HG02840 (cell line): Measurements from ENCODE around the gene MED14.

ENCODE experiments used
- ATAC-seq: cut with Tn5 transposase; IDR thresholded peaks from one replicate; pipeline ENCODE4 v1.9.1; 2021; ENCODE audit warnings: mild to moderate bottlenecking, moderate library complexity, moderate number of reproducible peaks; ENCODE audit not compliant: unreplicated experiment, low FRiP score

MED14 gene

DNA sequence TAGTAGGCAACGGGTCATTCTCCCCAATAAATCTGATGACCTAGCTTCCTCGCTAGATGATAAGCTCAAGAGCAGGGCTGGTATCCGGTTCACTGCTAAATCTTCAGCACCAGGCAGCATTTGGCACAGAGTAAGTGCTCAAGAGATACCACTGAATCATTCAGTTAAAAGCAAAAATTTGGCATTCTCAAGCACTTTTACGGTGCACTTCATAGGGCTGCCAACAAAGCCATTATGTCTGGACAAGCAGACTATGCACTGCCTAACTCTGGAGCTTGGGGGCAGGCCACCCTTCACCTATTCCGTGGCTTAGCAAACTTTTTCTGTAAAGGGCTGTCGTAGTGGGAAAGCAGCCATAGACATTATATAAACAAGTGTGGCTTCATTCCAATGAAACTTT lies 64.2 kb downstream of the MED14 start:
- ATAC-seq: no peak

DNA sequence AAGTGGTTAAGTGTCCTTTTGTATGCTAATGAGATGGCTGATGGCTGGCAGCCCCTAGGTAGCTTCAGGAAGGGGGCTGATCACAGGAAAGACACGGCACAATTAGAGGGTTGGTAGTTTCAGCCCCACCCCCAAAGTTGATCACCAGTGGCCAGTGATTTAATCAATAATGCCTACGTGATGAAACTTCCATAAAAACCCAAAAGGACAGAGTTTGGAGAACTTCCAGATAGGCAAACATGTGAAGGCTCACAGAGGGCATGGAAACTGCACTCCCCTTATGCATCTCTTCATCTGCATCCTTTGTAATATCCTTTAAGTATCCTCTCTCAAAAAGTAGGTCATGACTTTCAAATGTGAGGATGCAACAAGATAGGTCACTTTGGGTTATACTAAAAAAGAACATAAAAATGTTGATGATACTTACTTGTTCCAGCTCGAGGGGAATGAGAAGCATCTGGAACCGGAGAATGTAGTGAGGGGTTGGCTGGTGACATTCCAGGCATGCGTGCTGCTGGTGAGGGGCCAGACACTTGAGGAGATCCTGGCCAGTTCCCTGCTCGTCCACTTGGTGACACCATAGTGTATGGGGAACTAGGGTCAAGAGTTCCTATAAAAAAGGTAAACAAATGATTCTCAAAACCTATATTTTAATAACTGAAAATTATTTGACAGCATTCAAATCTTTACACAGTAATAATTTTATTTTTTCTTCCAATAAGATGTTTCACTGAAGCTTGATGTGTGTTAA lies 71.3 kb downstream of the MED14 start:
- no peak for ATAC-seq

DNA sequence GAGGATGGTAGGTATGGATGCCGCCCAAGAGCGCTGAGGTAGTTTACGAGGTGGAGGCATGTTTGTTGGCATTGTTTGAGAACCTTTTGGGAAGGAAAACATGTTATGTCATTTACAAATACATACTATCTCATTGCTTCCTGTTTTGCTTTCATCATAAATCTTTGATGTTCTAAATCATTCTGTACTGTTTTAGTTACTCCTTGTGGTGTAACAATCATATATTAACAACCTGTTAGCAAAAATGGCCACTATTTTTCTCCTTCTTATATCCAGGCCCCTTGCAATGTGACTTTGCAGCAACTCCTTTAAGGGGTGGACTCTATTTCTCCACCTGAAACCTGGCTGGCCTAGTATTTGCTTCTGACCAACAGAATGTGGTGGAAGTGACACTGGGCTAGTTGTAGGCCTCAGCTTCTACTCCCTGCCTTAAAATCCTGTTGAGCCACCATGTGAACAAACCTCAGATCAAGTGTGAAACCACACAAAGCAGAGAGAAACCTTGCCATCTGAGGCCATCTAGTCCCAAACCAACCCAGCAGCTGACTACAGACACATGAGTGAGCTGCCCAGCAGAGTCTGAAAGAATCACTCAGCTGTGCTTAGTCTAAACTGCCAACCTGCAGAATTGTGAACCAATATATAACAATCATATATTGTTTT lies 72.1 kb downstream of the MED14 start:
- ATAC-seq: no peak

DNA sequence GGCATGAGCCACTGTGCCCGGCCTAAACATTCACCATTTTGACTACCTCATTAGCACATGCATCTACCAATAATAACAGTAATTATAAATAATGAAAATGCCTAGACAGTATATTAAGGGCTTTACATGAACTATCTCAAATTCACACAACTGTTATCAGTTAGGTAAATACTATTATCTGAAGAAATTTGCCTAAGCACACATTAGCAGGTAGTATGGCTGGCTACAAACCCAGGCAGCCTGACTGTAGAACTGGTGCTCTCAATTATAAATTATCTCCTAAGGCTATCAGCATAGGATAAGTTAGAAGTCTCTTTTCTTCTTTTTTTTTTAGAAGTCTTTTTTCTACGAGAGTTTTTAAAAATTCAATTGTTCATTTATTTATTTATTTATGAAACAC lies 73.9 kb downstream of the MED14 start:
- ATAC-seq: no peak

DNA sequence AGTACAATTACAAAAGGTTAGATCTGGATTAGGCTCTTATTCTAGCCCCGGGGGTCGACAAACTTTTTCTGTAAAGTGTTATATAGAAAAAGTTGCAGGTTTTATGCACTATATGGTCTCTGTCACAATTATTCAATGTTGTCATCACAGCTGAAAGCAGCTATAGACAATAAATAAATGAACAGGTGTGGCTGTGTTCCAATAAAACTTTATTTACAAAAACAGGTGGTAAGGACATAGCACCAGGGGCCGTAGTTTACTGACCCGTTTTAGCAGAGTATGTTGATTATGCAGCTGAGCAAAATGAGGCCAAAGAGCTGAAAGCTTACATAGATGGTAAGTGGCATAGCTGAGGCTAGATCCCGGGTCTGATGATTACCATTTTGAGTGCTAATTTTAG lies 75.0 kb downstream of the MED14 start:
- no peak for ATAC-seq

DNA sequence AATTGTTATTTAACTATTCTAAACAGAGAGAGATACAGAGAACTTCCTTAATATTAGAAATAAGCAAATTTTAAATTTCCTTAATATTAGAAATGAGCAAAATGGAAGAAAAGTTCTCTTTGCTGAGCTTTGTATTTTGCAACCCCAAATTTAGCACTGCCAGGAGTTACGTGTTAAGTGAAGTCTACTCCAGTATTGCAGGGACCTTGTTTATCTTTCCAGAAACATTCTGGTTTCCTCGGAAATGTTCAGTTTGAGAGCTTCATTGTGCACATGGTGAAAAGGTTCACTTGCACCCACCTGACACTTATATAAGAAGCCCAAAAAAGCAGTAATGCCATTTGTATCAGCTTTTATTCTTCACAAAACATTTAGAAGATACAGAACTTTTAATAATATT lies 81.8 kb downstream of the MED14 start:
- no peak for ATAC-seq

DNA sequence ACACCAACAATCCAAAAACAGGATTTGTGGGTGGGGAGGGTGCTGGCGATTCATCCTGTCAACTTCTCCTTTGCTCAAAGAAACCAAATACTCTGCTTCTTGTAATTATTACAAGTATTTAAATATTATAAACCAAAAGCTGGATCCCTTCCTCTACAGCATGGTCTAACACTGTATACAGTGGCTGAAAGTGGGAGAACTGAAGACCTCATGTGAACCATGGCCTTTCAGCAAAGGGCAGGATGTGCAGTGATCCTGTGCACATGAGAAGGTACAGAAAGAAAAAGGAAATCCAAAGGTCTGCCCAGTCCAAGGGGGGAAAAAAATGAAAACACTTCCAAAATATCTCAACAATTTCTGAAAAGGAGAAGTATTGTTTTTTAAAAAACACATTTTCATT lies 82.7 kb downstream of the MED14 start:
- no peak for ATAC-seq

DNA sequence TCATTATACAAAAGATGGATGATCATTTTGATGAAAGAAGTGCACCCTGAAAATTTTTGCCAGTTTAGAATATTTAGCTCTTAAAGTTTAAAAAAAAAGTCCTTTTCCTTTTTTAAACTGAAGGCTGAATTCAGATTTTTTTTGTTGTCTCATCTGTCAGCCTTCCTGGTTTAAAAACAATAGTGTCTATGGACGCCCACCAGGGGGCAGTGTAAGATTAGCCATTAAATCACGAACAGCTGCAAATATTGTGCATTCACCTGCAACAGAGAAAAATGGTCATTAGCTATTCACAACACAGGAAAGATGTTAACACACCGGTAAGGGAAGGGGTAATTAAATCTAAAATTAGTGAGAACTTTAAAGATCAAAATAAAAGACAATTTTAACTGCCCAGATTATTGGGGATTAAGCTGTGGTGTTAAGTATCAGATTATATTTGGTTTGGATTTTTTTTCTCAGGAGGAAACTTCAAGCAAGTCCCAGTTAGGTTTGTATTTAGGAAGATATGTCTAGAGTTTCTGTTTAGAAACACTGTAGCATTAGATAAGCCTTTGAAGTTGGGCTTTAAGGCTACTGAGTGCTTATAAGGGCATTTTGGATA lies 83.6 kb downstream of the MED14 start:
- ATAC-seq: no peak

DNA sequence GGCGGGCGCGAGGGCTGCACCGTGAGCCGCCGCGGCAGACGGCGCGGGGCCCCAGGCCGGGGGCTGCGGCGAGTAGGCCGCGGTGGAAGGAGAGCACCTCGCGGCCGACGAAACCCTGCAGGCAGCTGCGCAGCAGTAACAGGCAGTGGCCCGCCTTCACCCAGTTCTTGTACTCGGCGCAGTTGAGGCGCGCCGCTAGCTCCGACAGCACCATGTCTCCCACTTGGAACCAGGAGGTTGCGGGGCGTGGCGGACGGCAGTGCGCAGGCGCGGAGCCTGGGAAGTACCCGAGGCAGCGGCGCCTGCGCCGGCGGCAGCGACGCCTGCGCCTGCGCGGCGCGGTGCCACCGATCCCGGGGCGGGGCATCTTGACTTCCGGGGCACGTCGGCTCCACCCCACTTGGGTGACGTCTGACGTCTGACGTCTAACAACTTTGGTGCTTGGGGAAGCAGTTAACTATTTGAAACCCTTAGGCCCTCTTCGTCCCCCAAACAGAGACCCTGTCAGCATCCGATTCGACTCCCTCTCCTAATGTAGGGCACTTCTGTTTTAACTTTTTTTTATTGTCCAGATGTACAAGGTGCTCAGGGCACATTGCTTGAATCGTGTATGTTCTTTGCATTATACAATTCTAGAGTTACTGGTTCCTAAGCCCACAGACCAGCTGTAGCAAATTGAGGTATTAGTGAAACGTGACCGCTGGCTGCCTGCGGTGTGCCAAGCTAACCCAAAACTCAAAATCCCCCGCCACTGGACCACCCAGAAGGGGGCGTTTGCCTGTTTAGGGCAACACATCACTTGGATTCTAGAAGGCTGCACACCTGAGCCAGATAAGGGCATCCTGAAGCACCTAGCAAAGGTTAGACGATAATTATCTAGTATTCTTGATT lies 87.8 kb downstream of the MED14 start, which contains the start of gene CXorf38:
CXorf38 (minus strand) TSS at position 255 of the 891 bp plus-strand sequence; CDS start at position 214, 41 bp downstream.
- peak; percentile 79 for ATAC-seq

DNA sequence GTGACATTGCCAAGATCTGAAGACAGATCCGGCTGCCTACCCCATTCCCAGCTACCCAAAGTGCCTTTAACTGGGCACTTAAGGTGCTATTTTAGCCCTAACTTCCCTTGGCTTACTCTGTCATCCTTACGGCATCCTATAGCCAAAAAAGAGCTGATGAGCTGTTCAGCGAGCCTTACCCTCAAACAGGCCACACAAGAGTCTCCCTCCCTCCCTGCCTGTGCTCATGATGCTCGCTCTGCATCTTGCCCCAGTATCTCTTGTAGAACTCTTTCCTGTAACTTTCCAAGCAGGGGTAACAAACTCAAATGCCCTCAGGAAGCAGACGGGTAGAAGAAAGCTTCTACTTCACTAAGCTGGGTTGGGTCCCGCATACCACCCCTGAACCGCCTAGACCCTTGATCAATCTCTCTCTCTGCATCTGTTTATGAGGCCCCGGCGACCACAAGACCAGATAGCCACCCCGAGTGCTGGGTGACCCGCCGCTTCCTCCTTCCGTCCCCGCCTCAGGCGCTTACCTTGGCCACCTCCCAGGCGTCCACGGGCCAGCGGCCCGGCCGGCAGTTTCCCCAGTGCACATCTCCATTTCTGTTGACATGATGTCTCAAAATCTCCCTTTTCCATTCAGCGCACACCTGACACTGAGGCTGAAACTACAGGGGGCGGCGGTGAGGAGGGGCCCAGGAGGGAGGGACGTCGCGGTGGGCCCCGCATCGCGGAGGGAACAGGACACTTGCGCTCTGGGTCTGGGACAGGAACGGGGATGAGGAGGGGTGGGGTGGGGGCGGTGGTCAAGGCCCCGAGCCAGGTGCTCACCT lies 88.6 kb downstream of the MED14 start:
- peak; percentile 29 for ATAC-seq

DNA sequence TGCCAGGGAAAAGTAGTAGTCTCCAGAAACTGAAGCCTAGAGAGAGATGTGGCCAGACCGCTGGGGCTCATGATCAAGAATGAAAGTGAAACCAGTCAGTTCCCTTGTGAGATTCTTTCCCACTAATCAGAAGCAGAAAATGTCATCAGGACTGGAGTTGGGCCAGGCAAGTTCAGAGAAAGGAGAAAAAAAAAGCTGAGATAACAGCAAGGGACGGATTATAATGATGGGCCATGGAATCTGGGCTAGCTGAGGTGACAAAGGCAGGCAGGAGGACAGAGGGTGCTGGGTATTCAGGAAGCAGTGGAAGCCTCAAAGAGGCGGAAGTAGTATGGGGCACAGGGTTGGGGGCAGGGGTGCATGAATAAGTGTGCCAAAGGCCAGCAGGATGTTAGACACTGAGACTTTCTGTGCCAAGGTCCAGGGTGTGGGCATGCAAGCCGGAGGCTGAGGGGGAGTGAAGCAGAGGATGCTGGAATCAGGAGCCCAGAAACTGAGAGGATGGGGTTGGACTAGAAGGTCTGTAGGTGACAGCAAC lies 90.5 kb downstream of the MED14 start:
- ATAC-seq: no peak

DNA sequence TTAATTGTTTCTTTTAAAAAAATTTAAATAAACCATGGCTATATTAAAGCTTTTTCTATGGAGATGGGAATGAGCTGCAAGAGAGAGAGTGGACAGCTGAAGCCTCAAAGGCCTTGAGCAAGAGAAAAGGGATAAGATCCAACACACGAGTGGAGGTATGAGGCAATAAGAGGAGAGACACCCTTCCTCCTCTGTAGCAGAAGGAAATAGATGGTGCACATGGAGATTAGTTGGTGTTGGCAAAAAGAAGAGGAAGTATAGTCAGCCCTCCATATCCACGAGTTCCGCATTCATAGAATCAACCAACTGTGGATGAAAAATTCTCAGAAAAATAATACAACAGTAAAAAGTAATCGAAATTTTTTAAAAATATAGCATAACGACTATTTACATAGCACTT lies 91.2 kb downstream of the MED14 start:
- ATAC-seq: no peak

DNA sequence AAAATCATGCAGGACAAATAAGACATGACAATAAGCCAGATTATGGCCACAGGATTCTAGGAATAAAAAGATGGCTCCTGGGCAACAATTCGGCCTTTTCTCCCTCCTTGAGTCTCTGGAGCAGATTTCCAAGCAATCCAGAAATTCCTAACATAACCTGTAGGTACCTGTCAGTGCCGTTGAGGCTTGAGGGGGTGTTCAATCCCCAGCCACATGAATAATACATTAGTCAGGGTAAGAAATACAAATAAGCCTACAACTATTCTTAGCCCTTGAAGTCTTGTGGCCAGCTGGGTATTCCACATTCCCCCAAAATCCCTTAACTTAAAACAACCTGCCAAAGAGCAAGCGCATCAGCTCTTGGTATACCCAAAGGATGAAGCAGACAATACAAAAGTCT lies 97.7 kb downstream of the MED14 start:
- ATAC-seq: no peak

DNA sequence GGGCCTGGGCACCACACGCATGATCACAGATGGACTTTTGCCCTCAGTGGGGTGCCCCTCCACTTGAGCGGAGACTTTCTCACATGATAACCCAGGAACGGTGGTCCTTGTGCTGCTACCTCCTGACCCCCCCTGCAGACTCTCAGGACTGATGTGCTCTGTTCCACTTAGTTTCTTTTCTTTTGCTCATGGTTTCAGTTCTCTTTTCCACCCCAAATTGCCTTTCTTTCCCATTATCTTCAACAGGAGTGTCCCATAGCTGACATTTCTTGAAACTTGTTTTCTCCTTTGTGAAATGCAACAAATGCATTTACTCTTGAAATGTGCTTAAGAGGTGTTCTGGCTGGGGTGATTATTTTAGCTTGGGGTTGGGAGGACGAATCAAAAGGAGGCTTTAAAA lies 103.1 kb downstream of the MED14 start:
- ATAC-seq: no peak

DNA sequence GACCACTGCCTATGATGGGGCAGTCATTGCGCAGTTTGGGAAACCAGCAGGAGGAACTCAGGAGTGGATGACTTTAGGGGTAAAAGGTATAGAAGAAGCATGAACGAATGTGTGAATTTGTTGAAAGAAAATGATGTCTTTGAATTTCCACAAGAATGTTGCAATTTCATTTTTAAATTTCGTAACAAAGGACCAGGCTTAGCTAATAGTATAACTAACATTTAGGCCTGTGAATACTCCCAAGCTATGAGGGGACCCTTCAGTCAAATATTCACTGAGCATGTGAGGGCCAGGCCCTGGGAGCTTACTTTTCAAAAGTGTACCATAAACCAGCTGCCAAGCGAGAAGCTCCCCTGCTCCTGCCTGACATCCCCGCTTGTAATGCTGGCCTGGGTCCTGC lies 106.8 kb downstream of the MED14 start:
- no peak for ATAC-seq

DNA sequence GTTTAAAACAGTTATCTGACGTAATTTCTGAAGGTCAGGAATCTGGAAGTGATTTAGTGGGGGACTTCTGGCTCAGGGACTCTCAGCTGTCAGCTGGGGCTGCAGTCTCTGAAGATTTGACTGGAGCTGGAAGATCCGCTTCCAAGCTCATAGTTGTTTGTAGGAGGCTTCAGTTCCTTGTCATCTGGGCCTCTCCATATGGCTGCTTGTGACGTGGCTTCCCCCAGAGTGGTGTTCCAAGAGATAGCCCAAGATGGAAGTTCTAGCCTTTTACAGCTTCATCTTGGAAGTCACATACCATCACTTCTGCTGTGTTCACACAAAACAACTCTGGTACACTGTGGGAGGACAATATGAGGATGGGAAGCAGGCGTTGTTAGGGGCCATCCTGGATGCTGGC lies 110.0 kb downstream of the MED14 start:
- ATAC-seq: no peak

DNA sequence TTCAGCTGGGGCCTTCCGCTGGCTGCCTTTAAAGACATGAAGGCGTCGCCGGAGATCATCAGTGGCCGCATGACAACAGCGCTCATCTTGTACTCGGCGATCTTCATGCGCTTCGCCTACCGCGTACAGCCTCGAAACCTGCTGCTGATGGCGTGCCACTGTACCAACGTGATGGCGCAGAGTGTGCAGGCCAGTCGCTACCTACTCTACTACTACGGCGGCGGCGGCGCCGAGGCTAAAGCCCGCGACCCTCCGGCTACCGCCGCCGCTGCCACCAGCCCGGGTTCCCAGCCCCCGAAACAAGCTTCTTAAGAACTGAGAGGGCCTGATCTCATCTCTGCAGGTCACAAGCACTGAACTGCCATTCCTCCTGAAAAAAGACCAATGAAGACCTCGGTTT lies 111.7 kb downstream of the MED14 start:
- no peak for ATAC-seq

DNA sequence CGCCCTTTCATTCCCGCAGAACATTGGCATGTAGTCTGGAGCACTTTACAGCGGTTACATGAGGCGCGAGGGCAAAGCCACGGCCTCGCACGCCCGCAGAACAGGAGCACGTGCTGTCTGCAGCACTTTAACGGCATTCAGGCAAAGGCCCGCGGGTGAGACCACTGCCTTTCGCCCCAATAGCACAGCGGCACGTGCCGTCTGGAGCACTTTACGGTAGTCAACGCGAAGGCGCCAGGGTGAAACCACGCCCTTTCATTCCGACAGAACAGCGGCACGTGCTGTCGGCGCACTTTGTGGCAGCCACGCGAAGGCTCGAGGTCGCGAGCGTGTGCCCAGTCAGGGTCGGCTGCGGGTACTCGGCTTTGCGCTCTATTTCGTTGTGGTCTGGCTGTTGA lies 112.2 kb downstream of the MED14 start, which contains the start of gene MPC1L:
MPC1L (plus strand) TSS at position 290 of the 398 bp plus-strand sequence. CDS start 138 bp downstream, outside the sequence.
- ATAC-seq: no peak

DNA sequence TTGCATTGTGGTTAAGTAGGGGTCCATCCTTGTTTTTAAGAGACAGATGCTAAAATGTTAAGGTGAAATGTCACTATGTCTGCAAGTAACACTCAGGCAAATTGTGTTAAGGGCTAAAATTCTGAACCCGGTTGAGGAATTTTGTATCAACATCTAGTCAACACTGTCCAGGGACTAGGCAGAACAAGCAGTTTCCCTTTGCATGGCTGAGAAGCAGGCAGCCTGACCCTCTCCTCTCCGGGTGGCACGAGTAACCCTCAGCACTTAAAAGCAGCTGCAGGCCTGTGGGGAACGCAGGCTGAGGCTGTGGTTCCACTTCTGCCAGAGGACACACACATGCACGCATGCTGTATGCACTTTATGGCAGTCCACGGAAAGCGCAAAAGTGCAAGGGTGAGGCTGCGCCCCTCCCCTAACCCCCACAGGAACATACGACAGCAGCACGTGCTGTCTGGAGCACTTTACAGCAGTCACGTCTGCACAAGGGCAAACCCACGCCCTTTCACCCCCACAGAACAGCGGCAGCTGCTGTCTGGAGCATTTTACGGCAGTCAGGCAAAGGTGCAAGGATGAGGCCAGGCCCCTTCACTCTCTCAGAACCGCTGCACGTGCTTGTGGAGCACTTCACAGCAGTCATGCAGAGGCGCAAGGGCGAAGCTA lies 112.7 kb downstream of the MED14 start:
- ATAC-seq: no peak
